GM18868 (cell line): ENCODE measurements around the gene PHTF2.
"Not testable (repeated sequence)": the region's sequence is repeated elsewhere in the genome, so short reads cannot be mapped to it uniquely, and the experiment has no call there.

Experiments
- ATAC-seq: cut with Tn5 transposase; IDR thresholded peaks from one replicate; pipeline ENCODE4 v1.9.1; 2021; ENCODE audit warnings: mild to moderate bottlenecking, moderate library complexity; ENCODE audit not compliant: unreplicated experiment

Gene PHTF2

DNA sequence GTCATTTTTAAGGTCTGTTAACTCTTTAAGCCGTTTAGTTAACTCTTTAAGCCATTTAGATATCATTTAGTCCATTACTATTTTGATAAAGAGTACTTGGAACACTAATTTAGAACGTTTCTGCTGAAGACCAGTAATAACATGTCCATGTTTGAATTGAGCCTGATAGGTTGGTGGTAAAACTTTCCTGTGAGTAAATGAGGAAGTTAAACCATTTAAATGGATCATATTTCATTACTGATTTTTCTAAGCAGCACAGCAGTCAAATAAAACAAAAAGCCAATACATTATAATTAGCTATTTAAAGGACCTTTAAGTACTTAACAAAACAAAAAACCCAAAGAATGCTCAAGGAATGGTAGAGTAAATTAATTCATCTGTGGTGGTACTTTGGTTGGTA, 29.4 kb downstream of the PHTF2 start:
- ATAC-seq: peak; percentile 40

DNA sequence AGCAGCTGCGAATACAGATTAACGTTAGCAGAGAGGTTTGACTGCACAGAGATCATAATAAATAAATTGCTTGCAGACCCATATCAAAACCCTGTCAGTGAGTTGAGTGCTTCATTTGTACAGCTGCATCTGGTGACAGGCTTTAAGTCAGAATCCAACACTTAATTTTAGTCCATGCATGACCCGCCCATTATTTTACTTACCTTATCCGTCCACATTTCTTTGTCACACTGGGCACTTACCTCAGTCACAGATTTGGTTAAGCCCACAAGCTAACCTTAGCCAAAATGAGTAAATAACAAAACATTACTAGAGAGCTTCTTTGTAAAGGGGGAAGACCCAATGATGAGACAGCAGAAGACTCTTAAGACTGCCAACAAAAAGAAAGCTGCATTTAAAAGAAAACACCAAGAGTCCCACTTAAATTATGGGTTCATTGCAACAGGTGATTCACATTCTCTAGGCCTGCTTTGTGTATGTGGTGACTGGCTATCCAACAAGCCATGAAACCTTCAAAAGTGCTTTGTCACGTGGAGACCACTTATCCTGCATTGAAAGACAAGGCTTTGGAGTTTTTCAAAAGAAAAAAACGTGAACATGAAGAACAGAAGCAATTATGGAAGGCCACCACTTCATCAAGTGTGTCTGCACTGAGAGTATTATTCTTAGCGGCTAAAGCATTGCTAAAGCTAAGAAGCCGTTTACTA, 32.2 kb downstream of the PHTF2 start:
- peak; percentile 47 for ATAC-seq

DNA sequence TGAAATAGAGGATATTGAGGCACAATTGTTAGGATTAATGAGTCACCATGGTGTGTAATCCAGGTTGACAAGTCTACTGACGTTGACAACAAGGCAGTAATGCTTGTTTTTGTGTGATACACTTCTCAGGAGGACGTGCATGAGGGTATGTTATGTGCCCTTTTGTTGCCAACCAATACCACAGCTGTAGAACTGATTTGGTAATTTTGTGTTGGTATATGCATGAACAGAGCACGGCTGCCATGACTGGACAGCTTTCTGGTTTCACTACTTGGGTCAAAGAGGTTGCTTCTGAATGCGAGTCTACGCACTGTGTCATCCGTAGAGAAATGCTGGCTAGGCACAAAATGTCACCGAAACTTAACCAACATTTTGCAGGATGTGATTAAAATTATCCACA, 32.9 kb downstream of the PHTF2 start:
- no peak for ATAC-seq

DNA sequence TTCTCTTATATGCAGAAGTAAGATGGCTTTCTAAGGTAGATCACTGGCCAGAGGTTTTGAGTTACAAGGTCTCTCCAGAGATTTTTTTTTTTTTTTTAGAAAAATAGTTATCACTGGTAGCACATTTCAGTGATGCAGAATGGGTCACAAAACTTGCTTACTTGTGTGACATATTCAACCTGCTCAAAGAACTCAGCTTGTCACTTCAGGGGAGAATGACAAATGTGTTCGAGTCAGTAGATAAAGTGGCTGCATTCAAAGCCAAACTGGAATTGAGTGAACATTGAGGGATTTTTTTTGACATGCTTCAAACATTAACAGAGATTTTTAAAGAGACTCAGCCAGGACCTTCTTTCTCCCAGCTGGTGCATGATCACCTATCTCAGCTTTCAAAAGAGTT, 33.4 kb downstream of the PHTF2 start:
- ATAC-seq: no peak

DNA sequence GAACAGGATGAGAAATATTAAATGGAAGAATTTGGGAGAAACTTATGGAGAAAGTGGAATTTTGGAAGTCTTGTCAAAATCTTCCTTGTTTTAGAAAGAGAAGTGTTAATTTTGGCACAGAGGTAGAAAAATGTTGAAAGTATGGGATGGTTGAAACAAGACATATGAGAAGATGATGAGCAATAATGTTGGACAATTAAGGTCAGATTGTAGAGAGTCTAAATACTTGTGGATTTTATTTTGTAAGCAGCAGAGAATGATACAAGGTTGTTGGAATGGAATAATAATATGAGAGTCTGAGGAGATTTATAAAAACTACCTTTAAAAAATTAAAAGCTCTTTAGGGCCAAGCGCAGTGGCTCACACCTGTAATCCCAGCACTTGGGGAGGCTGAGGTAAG, 34.6 kb downstream of the PHTF2 start:
- ATAC-seq: no peak

DNA sequence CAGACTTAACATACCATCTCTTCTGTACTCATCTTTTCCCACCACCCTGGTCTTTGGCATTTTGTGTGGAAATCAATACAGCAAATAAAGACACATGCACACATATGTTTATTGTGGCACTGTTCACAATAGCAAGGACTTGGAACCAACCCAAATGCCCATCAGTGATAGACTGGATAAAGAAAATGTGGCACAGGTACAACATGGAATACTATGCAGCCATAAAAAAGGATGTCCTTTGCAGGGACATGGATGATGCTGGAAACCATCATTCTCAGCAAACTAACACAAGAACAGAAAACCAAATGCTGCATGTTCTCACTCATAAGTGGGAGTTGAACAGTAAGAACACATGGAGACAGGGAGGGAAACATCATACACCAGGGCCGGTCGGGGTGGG, 37.9 kb downstream of the PHTF2 start:
- not testable (repeated sequence) for ATAC-seq

DNA sequence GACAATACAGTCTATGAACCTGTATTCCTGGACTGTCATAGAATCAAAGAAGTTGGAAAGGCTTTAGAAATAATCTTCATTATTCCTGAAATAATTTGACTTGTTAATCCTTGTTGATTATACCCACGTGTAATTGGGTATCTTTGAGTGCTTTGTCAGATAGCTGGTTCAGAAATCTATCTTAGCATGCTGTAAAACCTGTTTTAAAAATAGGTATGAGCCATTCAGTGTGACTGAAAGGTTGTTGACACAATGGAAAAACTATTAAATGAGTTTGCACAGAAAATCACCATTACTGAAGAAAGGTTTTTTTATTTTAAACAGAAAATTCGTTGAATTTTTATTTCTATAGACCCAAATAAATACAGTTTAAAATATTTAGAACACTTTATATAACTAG, 38.7 kb downstream of the PHTF2 start:
- ATAC-seq: no peak

DNA sequence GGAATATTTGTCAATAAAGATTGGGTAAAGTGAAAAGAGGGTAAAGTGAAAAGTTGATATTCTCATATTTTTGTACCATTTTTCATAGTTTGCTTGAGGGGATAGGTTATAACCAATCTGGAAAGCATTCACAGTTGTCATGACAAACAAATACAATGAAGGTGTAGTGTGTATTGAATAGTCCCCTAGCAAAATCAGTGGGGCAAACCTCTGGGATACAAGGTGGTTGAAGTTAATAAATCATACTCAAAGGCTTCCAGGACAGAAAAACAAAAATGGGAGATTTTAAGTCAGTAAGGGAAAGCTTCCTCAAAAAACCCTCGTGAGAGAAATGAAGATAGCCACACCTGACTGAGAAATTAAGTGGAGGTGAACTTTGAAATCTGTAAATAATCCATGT, 39.4 kb downstream of the PHTF2 start:
- no peak for ATAC-seq

DNA sequence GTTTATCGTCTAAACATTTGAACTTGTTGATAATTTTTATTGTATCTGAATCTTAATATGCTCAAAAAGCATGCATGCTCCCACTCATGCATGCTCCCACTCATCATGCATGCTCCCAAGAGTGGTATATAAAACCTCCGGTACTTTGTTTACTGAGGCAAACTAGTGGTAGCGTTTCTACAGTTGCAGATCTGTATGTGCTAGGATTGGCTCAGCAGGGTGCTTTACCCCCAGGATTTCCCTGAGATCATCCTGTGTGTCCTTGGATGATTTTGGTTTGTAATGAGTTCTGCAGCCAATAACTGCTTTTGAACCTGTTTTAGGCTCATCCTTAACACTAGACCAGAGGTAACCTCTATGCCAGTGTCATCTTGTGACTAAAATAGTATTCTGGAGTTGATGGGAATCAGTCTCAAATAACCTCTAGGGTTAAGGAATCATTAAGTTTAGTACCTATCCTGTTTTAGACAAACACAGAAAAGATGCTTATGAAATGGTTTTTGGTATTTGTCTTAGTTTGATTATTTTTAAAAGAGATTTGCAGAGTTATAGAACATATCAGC, 40.4 kb downstream of the PHTF2 start:
- ATAC-seq: no peak

DNA sequence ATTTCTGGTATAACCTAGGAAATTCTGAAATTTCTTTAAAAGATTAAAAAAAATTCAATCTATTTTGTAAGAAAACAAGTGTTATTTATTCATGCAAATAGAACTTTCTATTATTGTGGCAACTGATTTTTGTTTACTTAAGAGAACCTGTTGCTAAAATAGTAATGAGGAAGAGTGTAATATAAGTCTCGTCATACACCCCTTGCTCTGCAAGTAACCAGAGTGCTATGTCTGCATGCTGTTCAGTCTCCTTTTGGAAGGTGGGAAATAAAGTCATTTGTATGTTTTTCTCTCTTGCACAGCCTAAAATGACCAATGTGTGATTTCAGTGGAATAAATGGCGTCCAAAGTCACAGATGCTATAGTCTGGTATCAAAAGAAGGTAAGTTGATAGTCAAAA, 41.3 kb downstream of the PHTF2 start:
- ATAC-seq: peak; percentile 52

DNA sequence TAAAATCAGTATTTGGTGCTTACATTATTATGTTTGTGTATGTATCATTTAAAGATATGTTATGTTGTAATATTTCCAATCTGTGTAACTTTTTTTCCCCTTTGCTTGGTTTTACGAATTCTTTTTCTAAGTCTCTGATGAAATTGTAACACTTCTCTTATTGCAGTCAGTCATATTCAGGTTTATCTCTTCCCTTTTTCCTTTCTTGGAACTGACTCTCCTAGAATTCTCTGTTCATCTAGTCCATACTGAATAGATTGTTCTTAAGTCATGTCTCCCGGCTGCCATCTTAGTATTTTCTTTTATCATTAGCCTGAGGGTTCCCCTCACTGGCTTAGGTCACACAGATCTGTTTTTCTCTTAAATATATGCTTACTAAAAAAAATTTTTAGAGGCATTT, 44.6 kb downstream of the PHTF2 start:
- ATAC-seq: no peak

DNA sequence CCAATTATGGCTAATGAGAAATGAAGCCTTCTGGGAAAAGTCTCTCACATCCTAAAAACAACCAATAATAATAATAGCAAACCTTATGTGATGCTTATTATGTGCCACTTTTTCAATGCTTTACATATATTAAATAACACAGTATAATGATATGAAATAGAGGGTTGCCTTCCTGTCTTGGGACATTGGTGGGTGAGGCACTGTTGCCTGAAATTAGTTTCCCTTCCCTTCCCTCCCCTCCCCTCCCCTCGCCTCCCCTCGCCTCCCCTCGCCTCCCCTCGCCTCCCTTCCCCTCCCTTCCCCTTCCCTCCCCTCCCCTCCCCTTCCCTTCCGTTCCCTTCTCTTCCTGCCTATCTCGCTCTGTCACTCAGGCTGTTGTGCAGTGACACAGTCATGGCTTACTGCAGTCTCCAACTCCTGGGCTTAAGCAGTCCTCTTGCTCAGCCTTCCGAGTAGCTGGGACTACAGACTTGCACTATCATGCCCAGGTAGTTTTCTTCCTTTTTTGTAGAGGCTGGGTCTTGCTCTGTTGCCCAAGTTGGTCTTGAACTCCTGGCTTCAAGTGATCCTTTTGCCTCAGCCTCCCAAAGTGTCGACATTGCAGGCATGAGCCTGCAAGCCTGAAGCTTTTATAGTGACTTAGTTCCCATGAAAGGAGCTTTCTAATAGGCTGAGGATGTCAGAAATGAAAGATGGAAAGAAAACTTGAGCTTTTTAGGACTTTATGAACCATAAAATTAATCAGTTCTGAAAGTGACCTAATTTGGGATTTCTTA, 47.9 kb downstream of the PHTF2 start:
- ATAC-seq: no peak

DNA sequence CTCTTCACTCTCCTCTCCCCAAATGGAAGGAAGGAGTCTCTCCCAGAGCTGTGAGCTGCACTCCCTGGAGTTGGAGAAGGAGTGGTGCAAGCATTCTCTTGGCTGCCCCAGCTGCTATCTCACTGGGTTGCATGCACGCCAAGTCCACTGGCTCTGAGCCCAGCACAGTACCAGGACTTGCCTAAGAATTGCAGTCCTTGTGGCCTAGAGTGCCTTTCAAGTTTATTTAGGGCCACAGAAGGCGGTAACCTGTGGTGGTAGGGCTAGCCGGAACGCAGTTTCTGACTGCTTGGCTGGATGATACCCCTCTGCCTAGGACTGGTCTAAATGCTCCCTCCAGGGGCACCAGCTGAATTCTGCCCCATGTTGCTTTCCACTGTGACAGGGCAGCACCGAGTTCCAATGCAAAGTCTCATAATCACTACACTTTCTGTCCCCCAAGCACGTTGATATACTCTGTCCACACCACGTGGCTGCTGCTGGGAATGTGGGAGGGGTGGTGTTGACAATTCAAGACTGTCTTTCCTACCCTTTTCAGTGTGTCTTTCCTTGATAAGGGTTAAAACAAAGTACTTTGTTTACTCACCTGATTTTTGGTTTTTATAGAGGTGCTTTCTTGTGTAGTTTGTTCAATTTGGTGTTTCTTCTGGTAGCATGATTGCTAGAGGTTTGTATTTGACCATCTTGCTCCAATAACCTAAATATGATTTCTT, 57.0 kb downstream of the PHTF2 start:
- ATAC-seq: no peak

DNA sequence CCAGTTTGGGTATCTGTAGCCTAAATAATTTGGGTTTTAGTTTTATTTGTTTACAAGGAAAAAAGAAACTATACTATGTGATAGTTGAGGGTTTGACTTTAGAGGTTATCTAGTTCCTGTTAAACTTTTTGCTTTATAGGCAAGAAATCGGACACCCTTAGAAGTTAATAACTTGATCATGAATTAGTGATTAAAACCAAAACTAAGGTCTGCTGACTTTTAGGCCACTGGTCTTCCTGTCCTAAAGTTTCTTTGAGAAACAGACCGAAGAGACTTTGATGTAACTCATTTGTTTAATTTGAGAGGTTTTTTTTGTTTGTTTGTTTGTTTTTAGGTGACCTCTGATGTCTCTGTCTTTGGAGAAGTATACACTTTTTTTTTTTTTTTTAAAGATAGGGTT, 59.7 kb downstream of the PHTF2 start:
- ATAC-seq: no peak

DNA sequence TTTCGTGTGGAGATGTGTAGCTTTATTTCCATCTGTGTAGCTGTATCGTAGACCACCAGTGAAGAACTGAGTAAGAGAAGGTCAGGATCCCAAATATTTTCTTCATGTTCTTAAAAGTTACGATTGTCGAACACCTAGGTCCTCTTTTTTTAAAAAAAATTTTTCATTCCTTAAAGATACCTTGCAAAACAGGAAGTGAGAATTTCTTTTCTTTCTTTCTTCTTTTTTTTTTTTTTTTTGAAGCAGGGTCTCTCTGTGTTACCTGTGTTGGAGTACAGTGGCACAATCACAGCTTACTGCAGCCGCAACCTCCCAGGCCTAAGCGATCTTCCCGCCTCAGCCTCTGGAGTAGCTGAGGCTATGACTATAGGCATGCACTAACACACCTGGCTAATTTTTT, 60.8 kb downstream of the PHTF2 start:
- no peak for ATAC-seq

DNA sequence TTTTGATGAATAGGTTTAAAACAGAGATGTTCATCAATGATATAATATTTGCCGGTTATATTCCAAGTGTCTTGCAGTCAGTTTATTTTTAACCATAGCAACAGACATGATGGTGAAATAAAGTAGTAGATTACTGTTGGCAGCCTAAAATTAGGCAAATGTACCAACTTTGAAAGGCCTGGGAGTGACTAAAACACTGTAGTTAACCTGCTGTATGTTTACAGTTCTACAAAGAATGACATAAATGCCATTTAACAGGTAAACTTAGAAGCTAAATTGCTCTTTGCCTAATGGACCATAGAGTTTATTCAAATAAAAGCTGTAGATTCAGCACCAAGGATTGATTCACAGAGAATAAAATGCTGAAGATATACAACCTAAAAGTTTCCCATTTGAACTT, 64.1 kb downstream of the PHTF2 start:
- no peak for ATAC-seq

DNA sequence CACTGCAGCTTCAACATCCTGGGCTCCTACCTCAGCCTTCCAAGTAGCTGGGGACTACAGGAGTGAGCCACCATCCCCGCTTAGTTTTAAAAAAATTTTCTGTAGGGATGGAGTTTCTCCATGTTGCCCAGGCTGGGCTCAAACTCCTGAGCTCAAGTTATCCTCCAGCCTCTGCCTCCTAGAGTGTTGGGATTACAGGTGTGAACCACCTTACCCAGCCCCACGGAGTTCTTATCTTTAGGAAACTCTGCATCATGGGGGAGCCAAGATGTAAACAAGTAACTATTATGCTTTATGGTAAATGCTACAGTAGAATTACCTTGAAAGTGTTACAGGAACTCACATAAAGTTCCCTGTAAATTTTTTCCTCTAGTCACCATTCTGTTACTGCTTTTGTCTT, 65.3 kb downstream of the PHTF2 start:
- ATAC-seq: no peak

DNA sequence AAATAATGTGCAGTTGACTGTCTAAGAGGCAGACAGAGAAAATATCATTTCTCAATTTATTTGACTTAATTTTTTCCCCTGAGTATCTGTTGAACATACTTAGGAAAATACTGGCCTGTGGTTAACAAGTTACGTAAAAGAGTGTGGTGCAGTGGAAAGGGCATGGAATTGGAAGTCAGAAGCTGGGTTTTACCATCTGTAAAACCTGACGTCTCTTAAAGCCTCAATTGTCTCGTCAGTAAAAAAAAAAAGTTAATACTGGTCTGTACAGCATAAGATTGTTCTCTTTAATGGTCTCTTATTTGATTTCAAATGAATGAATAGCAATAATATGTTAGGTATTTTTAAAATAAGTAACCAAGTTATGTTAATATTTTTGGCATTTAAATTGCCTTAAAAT, 67.8 kb downstream of the PHTF2 start:
- no peak for ATAC-seq

DNA sequence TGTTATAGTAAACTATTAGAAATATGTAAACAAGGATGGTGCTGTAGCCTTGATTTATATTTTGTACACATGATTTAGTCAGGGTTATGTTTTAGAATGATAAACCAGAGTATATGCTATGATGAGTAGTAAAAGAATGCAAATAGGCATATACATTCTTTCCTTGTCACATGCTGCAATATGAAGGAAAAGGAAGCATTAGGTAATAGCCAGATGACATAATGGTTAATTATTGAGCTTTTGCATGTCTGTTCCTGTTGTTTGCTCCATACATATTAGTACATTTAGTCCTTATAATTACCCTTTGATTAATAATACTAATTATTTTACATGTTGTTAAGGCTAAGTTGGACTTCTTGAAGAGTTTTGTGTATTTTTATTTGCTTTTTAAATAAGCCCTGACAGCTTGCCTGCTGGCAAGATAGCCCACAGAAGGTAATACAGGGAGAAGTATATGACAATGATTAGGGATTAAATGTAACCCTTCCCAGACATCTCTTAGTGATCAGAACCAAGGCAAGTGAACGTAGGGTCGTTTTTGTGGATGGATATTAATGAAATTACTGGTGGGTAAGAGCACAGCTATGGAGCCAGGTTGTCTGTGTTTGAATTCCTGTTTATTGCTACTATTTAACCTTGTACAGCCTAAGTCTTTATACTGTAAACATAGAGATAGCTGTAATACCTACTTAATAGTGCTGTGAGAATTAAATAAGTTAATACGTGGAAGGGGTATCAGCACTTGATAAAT, 68.4 kb downstream of the PHTF2 start:
- no peak for ATAC-seq

DNA sequence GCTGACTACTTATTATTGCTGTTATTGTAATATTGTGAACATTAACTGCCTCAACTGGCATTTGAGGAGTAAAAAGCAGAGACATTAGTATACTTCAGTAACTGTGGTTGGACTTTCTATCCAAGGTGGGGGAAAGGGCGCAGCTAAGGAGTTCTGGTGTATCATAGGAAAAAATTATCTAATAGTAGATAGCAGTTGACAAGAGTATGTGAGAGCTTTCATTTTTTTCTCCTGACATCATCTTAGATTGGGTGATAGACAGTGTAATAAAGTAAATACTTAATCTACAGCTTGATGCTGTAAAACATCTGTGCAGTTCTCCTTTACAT, 68.9 kb downstream of the PHTF2 start:
- no peak for ATAC-seq

DNA sequence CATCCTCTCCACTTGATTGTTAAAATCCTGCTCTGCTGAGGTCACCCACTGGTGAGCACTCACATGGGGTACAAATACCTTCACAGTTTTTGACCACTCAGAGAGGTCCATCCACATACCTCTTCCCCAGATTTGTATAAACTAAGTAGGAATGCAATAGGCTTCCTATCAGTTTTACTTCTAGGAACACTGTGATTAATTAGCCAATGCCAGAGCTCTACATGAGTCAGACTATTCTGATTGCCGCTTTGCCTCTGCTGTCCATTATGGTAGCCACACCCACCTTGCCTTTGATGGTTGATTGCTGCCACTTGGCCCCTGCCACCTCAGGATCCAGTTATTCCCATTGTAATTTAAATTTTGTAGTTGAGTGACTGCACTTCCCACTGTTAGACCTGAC, 73.7 kb downstream of the PHTF2 start:
- not testable (repeated sequence) for ATAC-seq
